Measurements from ENCODE around the gene LIPA. TPM values are rescaled to one million over a fixed set of nuclear protein-coding genes. Genes with fewer than 3 reads are reported as not detected.

LIPA gene
- total RNA-seq, 2 donors from 2014 or later, result 25.6 to 37.2 TPM

DNA sequence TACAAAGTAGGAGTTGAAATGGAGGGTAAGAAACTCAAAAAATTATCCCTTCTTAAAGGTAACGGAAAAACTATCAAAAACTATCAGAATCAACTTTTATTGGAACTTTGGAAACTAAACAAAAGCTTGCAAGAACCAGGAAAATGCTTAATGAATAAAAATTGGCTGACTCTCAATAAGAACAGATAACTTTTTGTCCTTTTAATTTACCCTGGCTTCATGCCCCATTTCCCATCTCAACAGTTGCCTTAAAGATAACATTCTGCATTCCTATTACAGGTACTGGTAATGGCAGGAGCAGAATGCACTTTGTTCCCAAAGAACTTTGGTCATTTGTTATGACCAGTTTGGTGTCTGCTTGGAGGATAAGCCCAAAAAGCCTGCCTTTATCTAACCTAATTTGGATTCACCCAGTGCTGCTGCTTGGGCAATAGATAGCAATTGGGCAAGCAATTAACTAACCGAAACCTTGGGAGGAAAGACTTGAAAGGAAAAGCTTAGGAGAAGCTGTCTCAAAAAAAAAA lies 62.3 kb downstream of the LIPA start:
- 78% methylated on average over 2 of the region's 2 CpGs for WGBS

DNA sequence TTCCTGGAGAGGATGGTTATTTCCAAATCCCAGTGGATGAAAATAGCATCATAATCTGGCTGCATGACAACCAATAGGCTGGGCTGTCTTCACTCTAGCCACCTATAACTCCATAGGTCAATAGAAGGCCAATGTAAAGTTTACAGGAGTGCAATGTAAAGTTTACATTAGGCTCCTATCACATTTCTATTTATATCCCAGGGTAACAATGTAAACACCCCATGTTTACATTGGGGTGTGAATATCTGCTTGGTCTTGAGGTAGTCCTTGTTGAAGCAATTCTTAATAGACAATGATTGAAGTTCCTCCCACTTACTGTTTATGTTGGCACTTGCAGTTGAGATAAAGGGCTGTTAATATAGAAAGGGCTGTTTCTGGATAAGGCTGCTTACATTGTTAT lies 65.9 kb downstream of the LIPA start:
- Histone ChIP-seq H3K27me3 (replicated peaks; ENCODE audit: insufficient read depth) (no peaks in the 10 kb centered on the region), H3K36me3 (no peaks in the 10 kb centered on the region), H3K4me1 (replicated peaks) (no peaks in the 10 kb centered on the region), H3K9me3 (no peaks in the 10 kb centered on the region), H3K27ac (no peak overlapping the region), H3K4me3 (no peak overlapping the region)
- TF ChIP-seq POLR2A (IDR thresholded peaks at IDR 0.05) (no peak), POLR2AphosphoS5 (IDR thresholded peaks at IDR 0.05) (no peak)
- TF ChIP-seq, protein P1, sequence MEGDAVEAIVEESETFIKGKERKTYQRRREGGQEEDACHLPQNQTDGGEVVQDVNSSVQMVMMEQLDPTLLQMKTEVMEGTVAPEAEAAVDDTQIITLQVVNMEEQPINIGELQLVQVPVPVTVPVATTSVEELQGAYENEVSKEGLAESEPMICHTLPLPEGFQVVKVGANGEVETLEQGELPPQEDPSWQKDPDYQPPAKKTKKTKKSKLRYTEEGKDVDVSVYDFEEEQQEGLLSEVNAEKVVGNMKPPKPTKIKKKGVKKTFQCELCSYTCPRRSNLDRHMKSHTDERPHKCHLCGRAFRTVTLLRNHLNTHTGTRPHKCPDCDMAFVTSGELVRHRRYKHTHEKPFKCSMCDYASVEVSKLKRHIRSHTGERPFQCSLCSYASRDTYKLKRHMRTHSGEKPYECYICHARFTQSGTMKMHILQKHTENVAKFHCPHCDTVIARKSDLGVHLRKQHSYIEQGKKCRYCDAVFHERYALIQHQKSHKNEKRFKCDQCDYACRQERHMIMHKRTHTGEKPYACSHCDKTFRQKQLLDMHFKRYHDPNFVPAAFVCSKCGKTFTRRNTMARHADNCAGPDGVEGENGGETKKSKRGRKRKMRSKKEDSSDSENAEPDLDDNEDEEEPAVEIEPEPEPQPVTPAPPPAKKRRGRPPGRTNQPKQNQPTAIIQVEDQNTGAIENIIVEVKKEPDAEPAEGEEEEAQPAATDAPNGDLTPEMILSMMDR (IDR thresholded peaks at IDR 0.05), result no peak
- intact Hi-C loops (cut with DNase I), result no loop called here
- no peak for DNase-seq (ENCODE audit: low spot score)

More for the DNA sequence above, 62.3 kb downstream of the LIPA start:
- H3K27me3 ChIP-seq (replicated peaks; ENCODE audit: insufficient read depth), result no peaks in the 10 kb centered on the region
- no peak overlapping the region for H3K4me3 ChIP-seq
- H3K9me3 ChIP-seq, result no peaks in the 10 kb centered on the region
- no peak for DNase-seq (ENCODE audit: low spot score)
- H3K36me3 ChIP-seq, result no peaks in the 10 kb centered on the region
- no peak overlapping the region for H3K27ac ChIP-seq
- intact Hi-C loops (cut with DNase I), result no loop called here
- TF ChIP-seq POLR2AphosphoS5 (IDR thresholded peaks at IDR 0.05) (no peak), POLR2A (IDR thresholded peaks at IDR 0.05) (no peak)
- TF ChIP-seq, protein P1 (IDR thresholded peaks at IDR 0.05), result no peak
- no peaks in the 10 kb centered on the region for H3K4me1 ChIP-seq (replicated peaks)

DNA sequence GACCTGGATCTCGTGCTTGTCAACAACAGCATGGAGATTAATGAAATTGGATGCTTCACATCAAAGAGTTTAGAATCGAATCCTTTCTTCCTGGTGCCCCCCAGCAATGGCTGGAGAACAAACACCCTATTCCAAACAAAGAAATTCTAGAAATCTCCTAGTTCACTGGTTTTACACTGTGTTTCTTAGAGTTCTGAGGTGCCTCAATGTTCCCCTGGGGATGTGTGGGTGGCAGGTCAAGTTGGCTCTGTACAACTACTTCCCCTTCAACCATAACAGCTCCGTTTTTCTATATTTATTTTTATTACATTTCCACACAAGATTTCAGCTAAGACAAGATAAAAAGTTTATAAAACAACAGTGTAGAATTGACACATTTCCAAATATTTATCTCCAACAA lies 66.9 kb downstream of the LIPA start:
- WGBS, result 44% methylated on average over 3 of the region's 3 CpGs

DNA sequence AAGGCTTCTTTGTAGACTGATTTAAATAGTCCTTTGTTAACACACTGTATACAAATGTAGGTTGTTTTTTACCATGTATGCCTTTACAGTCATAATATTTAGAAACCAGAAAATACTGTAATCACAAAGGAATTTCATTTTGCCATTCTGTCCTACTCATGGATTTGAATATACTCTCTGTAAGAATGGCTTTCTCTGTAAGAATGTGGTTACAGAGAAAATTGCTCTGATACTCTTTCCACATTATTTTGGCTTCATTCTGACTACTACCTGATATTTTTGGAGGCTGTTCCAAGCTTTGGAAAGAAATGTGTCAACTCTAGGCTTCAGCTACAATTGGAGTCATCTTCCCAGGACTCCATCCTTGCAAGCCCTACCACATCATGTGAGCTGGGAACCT lies 68.0 kb downstream of the LIPA start:
- Histone ChIP-seq H3K36me3 (no peaks in the 10 kb centered on the region), H3K27ac (no peak overlapping the region), H3K4me1 (replicated peaks) (no peaks in the 10 kb centered on the region), H3K4me3 (no peak overlapping the region), H3K27me3 (replicated peaks; ENCODE audit: insufficient read depth) (no peaks in the 10 kb centered on the region), H3K9me3 (no peaks in the 10 kb centered on the region)
- no peak for DNase-seq (ENCODE audit: low spot score)
- intact Hi-C loops (cut with DNase I), result no loop called here
- TF ChIP-seq POLR2A (IDR thresholded peaks at IDR 0.05) (no peak), POLR2AphosphoS5 (IDR thresholded peaks at IDR 0.05) (no peak)
- TF ChIP-seq, protein P1 (IDR thresholded peaks at IDR 0.05), result no peak

More for the DNA sequence above, 66.9 kb downstream of the LIPA start:
- no peak for TF ChIP-seq POLR2AphosphoS5 (IDR thresholded peaks at IDR 0.05)
- no peak for TF ChIP-seq POLR2A (IDR thresholded peaks at IDR 0.05)
- TF ChIP-seq, protein P1 (IDR thresholded peaks at IDR 0.05), result no peak
- no peak overlapping the region for H3K4me3 ChIP-seq
- no peaks in the 10 kb centered on the region for H3K4me1 ChIP-seq (replicated peaks)
- no peak overlapping the region for H3K27ac ChIP-seq
- intact Hi-C loops (cut with DNase I), result no loop called here
- no peaks in the 10 kb centered on the region for H3K27me3 ChIP-seq (replicated peaks; ENCODE audit: insufficient read depth)
- H3K9me3 ChIP-seq, result no peaks in the 10 kb centered on the region
- DNase-seq (ENCODE audit: low spot score), result no peak
- no peaks in the 10 kb centered on the region for H3K36me3 ChIP-seq

DNA sequence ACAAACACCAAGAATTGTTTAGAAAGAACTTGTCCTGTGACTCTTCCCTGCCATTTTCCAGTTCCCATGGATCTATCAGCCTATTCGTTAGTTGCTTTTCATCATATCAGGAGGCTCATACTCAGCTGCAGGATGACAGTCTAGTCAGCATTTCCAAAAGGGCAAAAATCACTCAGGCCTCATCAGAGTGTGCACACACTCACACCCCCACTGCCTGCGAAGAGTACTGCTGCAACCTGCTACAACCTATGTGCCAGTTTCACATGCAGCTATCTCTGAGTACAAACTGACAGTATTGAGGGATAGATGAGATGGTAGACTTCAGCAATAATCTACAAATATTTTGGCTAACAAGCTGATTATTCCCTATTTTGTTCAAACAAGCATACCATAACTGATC lies 68.7 kb downstream of the LIPA start:
- no peak for TF ChIP-seq POLR2AphosphoS5 (IDR thresholded peaks at IDR 0.05)
- no peak for TF ChIP-seq POLR2A (IDR thresholded peaks at IDR 0.05)
- TF ChIP-seq, protein P1 (IDR thresholded peaks at IDR 0.05), result no peak
- no peak for DNase-seq (ENCODE audit: low spot score)
- 83% methylated on average over 2 of the region's 2 CpGs for WGBS
- no peak overlapping the region for H3K4me3 ChIP-seq
- H3K27ac ChIP-seq, result no peak overlapping the region
- H3K9me3 ChIP-seq, result no peaks in the 10 kb centered on the region
- no peaks in the 10 kb centered on the region for H3K4me1 ChIP-seq (replicated peaks)
- no peaks in the 10 kb centered on the region for H3K36me3 ChIP-seq
- intact Hi-C loops (cut with DNase I), result no loop called here
- H3K27me3 ChIP-seq (replicated peaks; ENCODE audit: insufficient read depth), result no peaks in the 10 kb centered on the region
